ACHN (cell line): ENCODE data around the gene TOP1.
"Not testable (repeated sequence)": the region's sequence is repeated elsewhere in the genome, so short reads cannot be mapped to it uniquely, and the experiment has no call there.

Experiments used
- DNase-seq: peaks from one replicate; pipeline ENCODE4 v3.0.0-alpha.2; 2015
- in situ Hi-C: cut with HindIII; loops from 2 replicates; pipeline ENCODE4 v1.10.0; 2017; ENCODE audit warnings: low sequenced_read_pairs, low pct_ligation_motif_present, low pct_unique_long_range_greater_than_20kb

The TOP1 gene

GRCh38 chr20:41111578-41111951 lies 82.9 kb downstream of the TOP1 start:
- no peak for DNase-seq
- in situ Hi-C loops: no loop called here

- DNase-seq: no peak
- in situ Hi-C loops: no loop called here
These were observed 87.8 kb downstream of the TOP1 start for GRCh38 chr20:41116282-41116956.

GRCh38 chr20:41118159-41118558 lies 89.5 kb downstream of the TOP1 start:
- DNase-seq, in situ Hi-C loops: not testable (repeated sequence)

- no peak for DNase-seq
- in situ Hi-C loops: no loop called here
These were observed 90.0 kb downstream of the TOP1 start for GRCh38 chr20:41118632-41119031.

GRCh38 chr20:41119614-41120561 lies 91.3 kb downstream of the TOP1 start:
- no peak for DNase-seq
- in situ Hi-C loops: no loop called here

GRCh38 chr20:41121399-41121798 lies 92.8 kb downstream of the TOP1 start:
- no peak for DNase-seq
- in situ Hi-C loops: no loop called here

GRCh38 chr20:41123631-41124030 lies 95.0 kb downstream of the TOP1 start:
- DNase-seq: no peak

GRCh38 chr20:41124451-41125094 lies 96.0 kb downstream of the TOP1 start:
- in situ Hi-C loops: no loop called here

More at GRCh38 chr20:41123631-41124030, 95.0 kb downstream of the TOP1 start:
- in situ Hi-C loops: no loop called here

GRCh38 chr20:41125530-41126457 lies 97.2 kb downstream of the TOP1 start:
- DNase-seq: no peak
- in situ Hi-C loops: no loop called here

More at GRCh38 chr20:41124451-41125094, 96.0 kb downstream of the TOP1 start:
- no peak for DNase-seq

GRCh38 chr20:41126719-41127118 lies 98.1 kb downstream of the TOP1 start:
- in situ Hi-C loops: no loop called here
- no peak for DNase-seq

- DNase-seq, in situ Hi-C loops: not testable (repeated sequence)
These were observed 99.7 kb downstream of the TOP1 start for GRCh38 chr20:41128317-41128716.

GRCh38 chr20:41131594-41132387 lies 103.2 kb downstream of the TOP1 start:
- DNase-seq: no peak
- in situ Hi-C loops: no loop called here

- in situ Hi-C loops, DNase-seq: not testable (repeated sequence)
These were observed 103.8 kb downstream of the TOP1 start for GRCh38 chr20:41132388-41132775.

- no peak for DNase-seq
- in situ Hi-C loops: no loop called here
These were observed 105.2 kb downstream of the TOP1 start for GRCh38 chr20:41133709-41134361.

- DNase-seq: no peak
- in situ Hi-C loops: no loop called here
These were observed 106.0 kb downstream of the TOP1 start for GRCh38 chr20:41134362-41135186.

- peak; percentile 30 for DNase-seq
- in situ Hi-C loops: no loop called here
These were observed 106.7 kb downstream of the TOP1 start for GRCh38 chr20:41135187-41135887.
